Activated CD4-positive, alpha-beta T cell treated with anti-CD3 and anti-CD28 coated beads for 24 hours (primary cell): Measurements from ENCODE around the gene MCOLN1.
"Not testable (repeated sequence)": the region's sequence is repeated elsewhere in the genome, so short reads cannot be mapped to it uniquely, and the experiment has no call there.

Experiments
- DNase-seq, 2 donors: peaks; one replicate each; pipeline ENCODE4 v3.0.0-alpha.2; 2020; ENCODE audit warnings: low read depth in 2 of 2

The MCOLN1 gene

DNA sequence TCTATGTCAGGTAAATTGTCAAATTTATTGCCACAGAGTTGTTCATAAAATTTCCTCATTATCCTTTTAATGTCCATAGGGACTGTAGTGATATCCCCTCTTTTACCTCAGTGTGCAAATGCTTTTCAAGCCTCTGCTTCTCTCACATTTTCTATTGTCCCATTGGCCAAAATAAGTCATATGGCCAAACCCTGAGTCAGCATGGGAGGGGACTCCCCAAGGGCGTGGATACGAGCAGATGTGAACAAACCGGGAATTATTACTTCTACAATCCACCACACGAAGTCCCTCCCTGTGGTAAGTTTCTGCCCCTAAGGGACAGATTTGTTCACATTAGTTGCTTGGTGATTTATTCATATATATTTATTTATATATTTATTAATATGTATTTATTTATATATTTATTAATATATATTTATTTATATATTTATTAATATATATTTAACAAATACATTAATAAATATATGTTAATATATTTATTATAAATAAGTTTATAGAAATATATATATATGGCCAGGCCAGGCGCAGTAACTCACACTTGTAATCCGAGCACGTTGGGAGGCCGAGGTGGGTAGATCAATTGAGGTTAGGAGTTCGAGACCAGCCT is 53.1 kb downstream of the MCOLN1 start:
- DNase-seq = no peak

DNA sequence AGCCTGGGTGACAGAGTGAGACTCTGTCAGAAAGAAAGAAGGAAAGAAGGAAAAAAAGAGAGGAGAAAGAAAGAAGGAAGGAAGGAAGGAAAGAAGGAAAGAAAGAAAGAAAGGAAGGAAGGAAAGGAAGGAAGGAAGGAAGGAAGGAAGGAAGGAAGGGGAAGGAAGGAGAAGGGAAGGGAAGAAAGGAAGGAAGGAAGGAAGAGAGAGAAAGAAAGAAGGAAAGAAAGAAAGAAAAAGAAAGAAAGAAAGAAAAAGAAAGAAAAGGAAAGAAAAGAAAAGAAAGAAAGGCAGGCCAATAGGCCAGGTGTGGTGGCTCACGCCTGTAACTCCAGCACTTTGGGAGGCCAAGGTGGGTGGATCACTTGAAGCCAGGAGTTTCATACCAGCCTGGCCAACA is 55.0 kb downstream of the MCOLN1 start:
- DNase-seq = not testable (repeated sequence)

DNA sequence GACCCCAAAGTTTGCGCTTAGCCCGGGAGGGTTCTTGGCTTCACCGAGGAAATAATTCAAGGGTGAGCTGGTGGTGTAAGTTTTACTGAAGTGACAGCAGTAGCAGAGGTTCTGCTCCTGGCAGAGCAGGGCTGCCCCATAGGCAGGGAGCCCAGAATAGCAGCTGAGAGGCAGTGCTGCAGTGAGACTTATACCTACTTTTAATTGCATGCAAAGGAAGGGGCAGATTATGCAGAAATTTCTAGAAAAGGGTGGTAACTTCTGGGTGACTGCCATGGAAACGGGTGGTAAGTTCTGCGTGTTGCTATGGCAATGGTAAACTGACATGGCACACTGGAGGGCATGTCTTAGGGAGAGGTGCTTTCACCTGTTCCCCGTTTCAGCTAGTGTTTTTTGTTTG is 55.7 kb downstream of the MCOLN1 start:
- DNase-seq = no peak

DNA sequence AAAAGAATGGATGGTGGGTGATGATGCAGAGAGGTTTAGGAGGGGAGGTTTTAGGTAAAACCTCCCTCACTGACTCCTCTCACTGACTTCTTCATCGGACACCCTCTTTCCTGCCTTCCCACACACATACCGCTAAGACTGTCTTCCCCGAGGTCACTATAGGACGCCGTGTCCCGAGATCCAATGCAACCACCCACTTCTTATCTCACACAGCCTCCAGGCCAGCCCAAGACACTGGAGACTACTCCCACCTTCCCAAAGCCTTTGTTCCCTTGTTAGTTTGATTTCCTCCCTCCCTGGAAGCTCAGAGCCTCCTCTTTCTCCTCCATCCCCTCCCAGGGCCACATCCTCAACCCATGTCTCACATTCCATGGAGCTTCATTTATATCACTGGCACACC is 56.8 kb downstream of the MCOLN1 start:
- DNase-seq = no peak

DNA sequence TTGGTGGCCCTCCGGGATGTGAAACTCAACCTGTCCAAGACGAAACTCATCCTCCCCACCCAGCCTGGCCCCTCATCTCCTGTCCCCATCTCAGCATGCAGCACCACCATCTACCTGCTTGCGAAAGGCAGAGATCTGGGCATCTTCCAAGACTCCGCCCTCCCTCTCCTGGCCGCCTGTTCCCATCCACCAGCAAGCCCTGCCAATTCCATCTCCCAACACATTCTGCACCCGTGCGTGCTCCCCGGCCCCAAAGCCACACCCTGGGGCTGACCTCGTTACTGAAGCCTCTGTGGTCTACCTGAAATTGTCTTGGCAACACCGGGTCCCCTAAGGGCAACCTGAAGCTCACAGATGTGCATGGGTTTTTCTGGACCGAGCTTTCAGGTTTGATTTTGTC is 60.0 kb downstream of the MCOLN1 start:
- DNase-seq = no peak
